ENCODE results near the gene COG1.

- TF ChIP-seq, protein P1, sequence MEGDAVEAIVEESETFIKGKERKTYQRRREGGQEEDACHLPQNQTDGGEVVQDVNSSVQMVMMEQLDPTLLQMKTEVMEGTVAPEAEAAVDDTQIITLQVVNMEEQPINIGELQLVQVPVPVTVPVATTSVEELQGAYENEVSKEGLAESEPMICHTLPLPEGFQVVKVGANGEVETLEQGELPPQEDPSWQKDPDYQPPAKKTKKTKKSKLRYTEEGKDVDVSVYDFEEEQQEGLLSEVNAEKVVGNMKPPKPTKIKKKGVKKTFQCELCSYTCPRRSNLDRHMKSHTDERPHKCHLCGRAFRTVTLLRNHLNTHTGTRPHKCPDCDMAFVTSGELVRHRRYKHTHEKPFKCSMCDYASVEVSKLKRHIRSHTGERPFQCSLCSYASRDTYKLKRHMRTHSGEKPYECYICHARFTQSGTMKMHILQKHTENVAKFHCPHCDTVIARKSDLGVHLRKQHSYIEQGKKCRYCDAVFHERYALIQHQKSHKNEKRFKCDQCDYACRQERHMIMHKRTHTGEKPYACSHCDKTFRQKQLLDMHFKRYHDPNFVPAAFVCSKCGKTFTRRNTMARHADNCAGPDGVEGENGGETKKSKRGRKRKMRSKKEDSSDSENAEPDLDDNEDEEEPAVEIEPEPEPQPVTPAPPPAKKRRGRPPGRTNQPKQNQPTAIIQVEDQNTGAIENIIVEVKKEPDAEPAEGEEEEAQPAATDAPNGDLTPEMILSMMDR (IDR thresholded peaks at IDR 0.05) = no peak
- TF ChIP-seq ZFP36 (IDR thresholded peaks at IDR 0.05; ENCODE audit: borderline replicate concordance, partially characterized antibody) = no peak
- no peak for TF ChIP-seq NFE2L2 (conservative IDR thresholded peaks at IDR 0.05; ENCODE audit: low read length)
- TF ChIP-seq REST (IDR thresholded peaks at IDR 0.05) = no peak
- no peak for TF ChIP-seq ESRRA (IDR thresholded peaks at IDR 0.05; ENCODE audit: borderline replicate concordance, low read length)
- TF ChIP-seq RCOR1 (IDR thresholded peaks at IDR 0.05; ENCODE audit: low read depth, low read length) = no peak
- no peak for TF ChIP-seq POLR2AphosphoS2 (conservative IDR thresholded peaks at IDR 0.05; ENCODE audit: low read length)
- TF ChIP-seq, protein P2, sequence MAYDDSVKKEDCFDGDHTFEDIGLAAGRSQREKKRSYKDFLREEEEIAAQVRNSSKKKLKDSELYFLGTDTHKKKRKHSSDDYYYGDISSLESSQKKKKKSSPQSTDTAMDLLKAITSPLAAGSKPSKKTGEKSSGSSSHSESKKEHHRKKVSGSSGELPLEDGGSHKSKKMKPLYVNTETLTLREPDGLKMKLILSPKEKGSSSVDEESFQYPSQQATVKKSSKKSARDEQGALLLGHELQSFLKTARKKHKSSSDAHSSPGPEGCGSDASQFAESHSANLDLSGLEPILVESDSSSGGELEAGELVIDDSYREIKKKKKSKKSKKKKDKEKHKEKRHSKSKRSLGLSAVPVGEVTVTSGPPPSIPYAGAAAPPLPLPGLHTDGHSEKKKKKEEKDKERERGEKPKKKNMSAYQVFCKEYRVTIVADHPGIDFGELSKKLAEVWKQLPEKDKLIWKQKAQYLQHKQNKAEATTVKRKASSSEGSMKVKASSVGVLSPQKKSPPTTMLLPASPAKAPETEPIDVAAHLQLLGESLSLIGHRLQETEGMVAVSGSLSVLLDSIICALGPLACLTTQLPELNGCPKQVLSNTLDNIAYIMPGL (CRISPR knock-in tag; IDR thresholded peaks at IDR 0.05; ENCODE audit: borderline replicate concordance) = no peak
- TF ChIP-seq BCL3 (IDR thresholded peaks at IDR 0.05) = no peak
Observed at GRCh38 chr17:73211745-73212144, 18.9 kb downstream of the COG1 start.

Measured in A549 (cell line).